Myocyte (in vitro differentiated cells): ENCODE measurements around the gene ARRB1. TPM values are rescaled to one million over a fixed set of nuclear protein-coding genes. Genes with fewer than 3 reads are reported as not detected.

Experiments
- DNase-seq: peaks from one replicate; pipeline ENCODE4 v3.0.0-alpha.2; 2012; ENCODE audit warnings: low read depth
- microRNA counts: library from miRNA; unstranded; fragments of <30 nt; microRNA quantifications from one replicate; lab custom pipeline; 2016
- microRNA-seq: library from miRNA; unstranded; fragments of <30 nt; microRNA quantifications from one replicate; pipeline ENCODE4, GENCODE V29; 2016
- total RNA-seq: library from RNA; depleted of rRNA; stranded (reverse); fragments of >200 nt; gene quantifications from 2 replicates; pipeline ENCODE4 v1.2.3, GENCODE V29; 2014

The ARRB1 gene
- total RNA-seq, 1 donor from 2014 or later = 17.2 TPM

DNA sequence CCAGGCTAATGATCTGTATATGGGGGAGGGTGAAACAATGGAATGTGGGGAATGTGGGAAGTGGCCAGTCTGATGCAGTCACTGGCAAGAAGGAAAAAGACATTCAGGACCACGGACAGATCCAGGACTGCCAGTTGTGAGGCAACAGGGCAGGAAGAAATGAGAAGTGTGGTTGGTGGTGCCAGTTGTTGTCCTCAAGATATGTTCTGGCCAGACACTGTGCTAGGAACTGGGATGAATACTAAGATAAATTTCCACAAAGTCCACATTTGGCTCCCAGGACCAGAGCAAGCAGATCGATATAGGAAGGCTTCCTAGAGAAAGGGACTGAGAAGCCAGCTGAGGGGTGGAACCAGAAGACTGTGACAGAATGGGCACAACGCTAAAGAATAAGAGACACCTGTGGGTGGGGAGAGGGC is 117.7 kb downstream of the ARRB1 start:
- DNase-seq = peak; percentile 86

- DNase-seq = no peak
Observed at GRCh38 chr11:75230621-75231020, 120.8 kb downstream of the ARRB1 start.

GRCh38 chr11:75229466-75229865 is 122.0 kb downstream of the ARRB1 start:
- no peak for DNase-seq

- no peak for DNase-seq
Observed at GRCh38 chr11:75225794-75226193, 125.7 kb downstream of the ARRB1 start.

DNA sequence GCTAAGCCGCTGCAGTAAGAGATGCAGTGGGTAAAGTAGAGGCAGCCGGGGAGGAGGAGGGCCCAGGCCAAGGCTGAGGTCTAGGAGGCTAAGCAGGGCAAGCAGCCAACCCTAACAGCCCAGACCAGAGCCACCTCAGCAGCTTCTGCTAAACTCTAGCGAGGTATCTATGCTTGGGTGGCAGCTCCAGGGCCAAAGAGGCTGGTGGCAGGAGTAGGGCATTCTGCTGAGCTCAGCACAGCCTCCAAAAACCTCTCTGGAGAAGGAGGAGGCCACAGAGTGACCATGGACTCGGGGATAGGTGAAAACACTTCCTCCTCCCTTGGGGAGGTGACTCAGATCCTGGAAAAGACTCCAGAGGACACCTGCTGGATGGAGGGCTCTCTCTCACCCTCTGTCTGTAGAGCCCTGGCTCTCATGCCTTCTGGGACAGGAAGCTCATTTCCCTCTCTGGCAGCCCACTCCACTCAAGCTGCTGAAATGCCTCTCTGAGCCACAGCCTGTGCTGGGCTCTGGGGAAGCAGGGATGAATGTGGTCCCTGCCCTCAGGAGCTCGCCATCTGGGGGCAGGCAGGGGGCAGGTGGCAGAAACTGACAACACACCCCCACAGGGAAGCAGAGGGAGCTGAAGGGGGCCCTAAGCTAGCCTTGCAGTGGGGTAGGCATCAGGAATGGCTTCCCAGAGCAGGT is 127.4 kb downstream of the ARRB1 start:
- DNase-seq = no peak

GRCh38 chr11:75219869-75220268 is 131.6 kb downstream of the ARRB1 start:
- no peak for DNase-seq

- DNase-seq = no peak
Observed at GRCh38 chr11:75214843-75215242, 136.6 kb downstream of the ARRB1 start.

DNA sequence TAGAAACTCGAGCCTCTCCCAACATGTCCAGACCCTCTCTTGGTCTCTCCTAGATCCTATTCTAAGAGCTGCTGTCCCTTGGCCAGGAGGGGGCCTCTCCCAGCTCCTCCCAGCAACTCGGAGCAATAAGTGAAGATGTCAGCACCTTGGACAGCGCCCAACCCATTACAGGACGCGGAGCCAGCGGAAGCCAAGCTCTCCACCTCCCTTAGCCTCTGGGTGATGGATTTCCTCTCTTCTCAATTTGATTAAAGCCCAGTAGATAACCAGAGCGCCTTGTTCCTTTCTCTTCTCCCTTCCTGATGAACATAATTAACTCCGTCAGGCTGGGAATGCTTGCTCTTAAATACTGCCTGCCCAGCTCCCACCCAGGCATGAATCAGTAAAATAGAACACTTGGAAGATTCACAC is 137.0 kb downstream of the ARRB1 start:
- DNase-seq = peak; percentile 89

MicroRNAs encoded within 50 kb of the gene (microRNA counts, 767-probe panel; counts per million panel counts)
- not detected for microRNA hsa-miR-326 (lab: Ali Mortazavi, UCI)

Small RNA genes within 50 kb of the gene (microRNA-seq; reads per million reads assigned to microRNA genes)
- gene MIR326 = 3.1 reads per million, percentile 13 among the genes with 10 or more reads in this experiment

Other genes starting within 250 kb of the ARRB1 start
- 0.05 TPM in 1 of 2 replicates, not detected in the other for gene SLCO2B1, start 200.6 kb downstream of the ARRB1 start, total RNA-seq
- gene TPBGL, start 110.9 kb downstream of the ARRB1 start, total RNA-seq = not detected in 2 replicates
- 652 and 822 TPM in 2 replicates for gene RPS3, start 47.9 kb upstream of the ARRB1 start, total RNA-seq
- gene KLHL35, start 81.5 kb upstream of the ARRB1 start, total RNA-seq = 2.6 and 4.6 TPM in 2 replicates
- gene GDPD5, start 174.3 kb upstream of the ARRB1 start, total RNA-seq = 16.1 and 18.3 TPM in 2 replicates
- 902 and 923 TPM in 2 replicates for gene SERPINH1, start 210.6 kb upstream of the ARRB1 start, total RNA-seq